ENCODE measurements around the gene ERLEC1.
A peak's percentile ranks its signal among the peaks of the same experiment; 100 is the strongest.

ERLEC1 gene

GRCh38 chr2:53859206-53860181 is 72.7 kb downstream of the ERLEC1 start, which contains the start of gene GPR75:
TSS of gene GPR75 (minus strand) at chr2:53859967. CDS start at chr2:53854756, 5,211 bp downstream.
- peak within 1 kb of the TSS; percentile 42 for H3K4me3 ChIP-seq (replicated peaks in 1 of 2; ENCODE audit: low read depth in 2 of 2, low read length in 2 of 2)
- peak; percentile 19 to 22 for DNase-seq (ENCODE audit: low read depth in 2 of 2)
- TF ChIP-seq CTCF (IDR thresholded peaks at IDR 0.05; ENCODE audit: low read depth, low read length): no peak

GRCh38 chr2:53861824-53862223 is 75.0 kb downstream of the ERLEC1 start:
- TF ChIP-seq CTCF (IDR thresholded peaks at IDR 0.05; ENCODE audit: low read depth, low read length): no peak
- no peak for DNase-seq (ENCODE audit: low read depth in 2 of 2)

GRCh38 chr2:53863538-53864227 is 76.8 kb downstream of the ERLEC1 start:
- no peak for TF ChIP-seq CTCF (IDR thresholded peaks at IDR 0.05; ENCODE audit: low read depth, low read length)
- DNase-seq (ENCODE audit: low read depth in 2 of 2): no peak
- no peak overlapping the region for H3K4me3 ChIP-seq (replicated peaks in 1 of 2; ENCODE audit: low read depth in 2 of 2, low read length in 2 of 2)

More at GRCh38 chr2:53861824-53862223, 75.0 kb downstream of the ERLEC1 start:
- no peak overlapping the region for H3K4me3 ChIP-seq (replicated peaks in 1 of 2; ENCODE audit: low read depth in 2 of 2, low read length in 2 of 2)

- no peak for DNase-seq (ENCODE audit: low read depth in 2 of 2)
- no peak overlapping the region for H3K4me3 ChIP-seq (replicated peaks in 1 of 2; ENCODE audit: low read depth in 2 of 2, low read length in 2 of 2)
- no peak for TF ChIP-seq CTCF (IDR thresholded peaks at IDR 0.05; ENCODE audit: low read depth, low read length)
Observed at GRCh38 chr2:53865264-53865663, 78.4 kb downstream of the ERLEC1 start.

GRCh38 chr2:53865962-53866361 is 79.1 kb downstream of the ERLEC1 start:
- no peak for TF ChIP-seq CTCF (IDR thresholded peaks at IDR 0.05; ENCODE audit: low read depth, low read length)
- DNase-seq (ENCODE audit: low read depth in 2 of 2): peak in 1 of 2 donors; percentile 5
- no peak overlapping the region for H3K4me3 ChIP-seq (replicated peaks in 1 of 2; ENCODE audit: low read depth in 2 of 2, low read length in 2 of 2)

- DNase-seq (ENCODE audit: low read depth in 2 of 2): no peak
- no peak for TF ChIP-seq CTCF (IDR thresholded peaks at IDR 0.05; ENCODE audit: low read depth, low read length)
- no peak overlapping the region for H3K4me3 ChIP-seq (replicated peaks in 1 of 2; ENCODE audit: low read depth in 2 of 2, low read length in 2 of 2)
Observed at GRCh38 chr2:53867169-53867568, 80.3 kb downstream of the ERLEC1 start.

Measured in cardiac fibroblast (primary cell).